OCI-LY3 (cell line): ENCODE results near the gene ILF3.

Experiments used
- H2AFZ ChIP-seq: fragments of 200-600, 300-600 bp; shearing (Covaris generic); 2 replicates; pipeline ENCODE4 v1.6.0; 2014; ENCODE audit warnings: antibody characterized with exemption, low read depth, low read length
- H3K27ac ChIP-seq: fragments of 200-600, 300-600 bp; sonication (generic); 2 replicates; pipeline ENCODE4 v1.5.1; 2014; ENCODE audit warnings: mild to moderate bottlenecking, low read length, moderate library complexity, mixed read lengths
- H3K27me3 ChIP-seq: fragments of 200-600, 300-600 bp; sonication (generic); 2 replicates; pipeline ENCODE4 v1.6.1; 2014; ENCODE audit warnings: low read depth, low read length, mixed read lengths
- H3K36me3 ChIP-seq: fragments of 200-600, 300-600 bp; sonication (generic); replicated peaks from 2 replicates; pipeline ENCODE3; 2014; ENCODE audit warnings: low read depth, low read length, mixed read lengths
- H3K4me1 ChIP-seq: fragments of 300-600, 200-600 bp; sonication (generic); 2 replicates; pipeline ENCODE4 v1.6.1; 2014; ENCODE audit warnings: low read length, mixed read lengths
- H3K4me2 ChIP-seq: fragments of 200-600, 300-600 bp; sonication (generic); 2 replicates; pipeline ENCODE4 v1.6.1; 2014; ENCODE audit warnings: low read length, mixed read lengths
- H3K4me3 ChIP-seq: fragments of 300-600, 200-600 bp; sonication (generic); 2 replicates; pipeline ENCODE4 v1.5.1; 2014; ENCODE audit warnings: antibody characterized with exemption, mild to moderate bottlenecking, low read length, moderate library complexity
- H3K79me2 ChIP-seq: fragments of 300-600, 200-600 bp; shearing (Covaris generic); 2 replicates; pipeline ENCODE4 v1.6.1; 2014; ENCODE audit warnings: mild to moderate bottlenecking, low read length, mixed read lengths
- H3K9ac ChIP-seq: fragments of 300-600, 200-600 bp; shearing (Covaris generic); 2 replicates; pipeline ENCODE4 v1.6.0; 2014; ENCODE audit warnings: mild to moderate bottlenecking, low read length, moderate library complexity
- H3K9me3 ChIP-seq: fragments of 200-600, 300-600 bp; shearing (Covaris generic); 2 replicates; pipeline ENCODE4 v1.6.1; 2014; ENCODE audit warnings: low read length, mixed read lengths; ENCODE audit not compliant: insufficient read depth
- H4K20me1 ChIP-seq: fragments of 200-600, 300-600 bp; sonication (generic); 2 replicates; pipeline ENCODE4 v1.6.1; 2016; ENCODE audit warnings: low read length, mixed read lengths; ENCODE audit not compliant: insufficient read depth
- EZH2phosphoT487 ChIP-seq: fragments of 200-600 bp; shearing (Covaris generic); IDR thresholded peaks from 2 replicates; pipeline ENCODE4 v1.6.1; 2018; ENCODE audit warnings: antibody characterized with exemption, mixed run types, low read depth
- TF ChIP-seq, protein P1 (sequence below): fragments of 200-600, 300-600 bp; sonication (generic); IDR thresholded peaks from 2 replicates; pipeline ENCODE4 v1.5.1; 2014; ENCODE audit warnings: antibody characterized with exemption, low read length, low read depth

The ILF3 gene

DNA sequence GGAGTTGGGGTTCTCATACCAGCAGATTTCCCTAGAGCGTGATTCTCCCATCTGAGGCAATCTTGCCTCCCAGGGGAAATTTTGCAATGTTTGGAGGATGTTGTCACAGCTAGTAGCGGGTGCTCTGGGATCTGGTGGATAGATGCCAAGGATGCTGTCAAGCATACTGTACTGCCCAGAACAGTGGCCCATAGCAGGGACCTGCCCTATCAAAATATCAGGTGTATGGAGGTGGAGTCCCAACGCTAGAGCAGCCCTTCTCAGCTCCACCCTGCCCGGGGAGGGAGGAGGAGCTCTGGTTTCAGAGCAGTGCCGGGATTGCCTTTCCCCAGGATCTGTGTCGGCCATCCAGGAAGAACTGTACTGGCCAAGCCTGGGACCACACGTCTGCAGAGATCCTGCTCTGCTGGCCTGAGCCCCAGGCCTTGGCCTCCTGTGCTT, 36.2 kb downstream of the ILF3 start:
- no peak overlapping the region for H3K4me2 ChIP-seq
- H2AFZ ChIP-seq = no peak overlapping the region

DNA sequence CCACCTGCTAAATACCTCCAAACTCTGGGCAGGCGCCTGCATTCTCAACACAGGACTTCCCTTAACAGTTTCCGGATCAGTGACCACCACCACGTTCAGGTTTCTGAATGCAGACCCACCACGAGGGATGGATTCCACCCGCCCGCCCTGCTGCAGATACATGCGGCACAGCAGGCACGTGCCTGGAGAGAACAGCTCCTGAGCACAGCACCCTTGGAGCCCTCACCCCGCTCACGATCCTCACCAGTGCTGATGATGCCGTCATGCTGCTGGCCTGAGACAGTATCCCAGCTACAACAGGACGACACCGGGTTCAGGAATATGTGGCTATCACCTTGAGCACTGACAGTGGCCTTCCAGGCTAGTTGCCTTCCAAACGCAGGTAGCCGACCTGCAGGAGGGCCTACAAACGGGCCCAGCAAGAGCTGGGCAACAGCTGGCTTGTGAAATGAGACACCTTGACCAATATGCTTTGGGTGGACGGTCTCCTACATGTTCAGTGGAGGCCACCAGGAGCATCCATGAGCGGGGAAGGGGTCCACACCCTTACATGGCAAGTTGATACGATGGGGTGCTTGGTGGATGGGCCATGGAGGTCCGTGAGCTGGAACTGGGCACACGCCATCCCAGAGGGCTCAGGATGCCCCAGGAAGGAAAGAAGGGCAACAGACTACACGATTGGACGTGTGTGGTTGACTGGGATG, 37.2 kb downstream of the ILF3 start:
- Histone ChIP-seq H3K36me3 (peaks cover 64% of the 10 kb centered on the region), H3K4me1 (no peaks in the 10 kb centered on the region), H4K20me1 (peaks cover 44% of the 10 kb centered on the region), H3K9ac (no peak overlapping the region), H2AFZ (no peak overlapping the region), H3K9me3 (no peaks in the 10 kb centered on the region), H3K79me2 (peaks cover 28% of the 10 kb centered on the region; the same call in 1 of the 2 replicates), H3K27me3 (no peaks in the 10 kb centered on the region), H3K27ac (no peak overlapping the region), H3K4me3 (no peak overlapping the region), H3K4me2 (no peak overlapping the region)
- TF ChIP-seq, protein P1, sequence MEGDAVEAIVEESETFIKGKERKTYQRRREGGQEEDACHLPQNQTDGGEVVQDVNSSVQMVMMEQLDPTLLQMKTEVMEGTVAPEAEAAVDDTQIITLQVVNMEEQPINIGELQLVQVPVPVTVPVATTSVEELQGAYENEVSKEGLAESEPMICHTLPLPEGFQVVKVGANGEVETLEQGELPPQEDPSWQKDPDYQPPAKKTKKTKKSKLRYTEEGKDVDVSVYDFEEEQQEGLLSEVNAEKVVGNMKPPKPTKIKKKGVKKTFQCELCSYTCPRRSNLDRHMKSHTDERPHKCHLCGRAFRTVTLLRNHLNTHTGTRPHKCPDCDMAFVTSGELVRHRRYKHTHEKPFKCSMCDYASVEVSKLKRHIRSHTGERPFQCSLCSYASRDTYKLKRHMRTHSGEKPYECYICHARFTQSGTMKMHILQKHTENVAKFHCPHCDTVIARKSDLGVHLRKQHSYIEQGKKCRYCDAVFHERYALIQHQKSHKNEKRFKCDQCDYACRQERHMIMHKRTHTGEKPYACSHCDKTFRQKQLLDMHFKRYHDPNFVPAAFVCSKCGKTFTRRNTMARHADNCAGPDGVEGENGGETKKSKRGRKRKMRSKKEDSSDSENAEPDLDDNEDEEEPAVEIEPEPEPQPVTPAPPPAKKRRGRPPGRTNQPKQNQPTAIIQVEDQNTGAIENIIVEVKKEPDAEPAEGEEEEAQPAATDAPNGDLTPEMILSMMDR = no peak
- no peak for TF ChIP-seq EZH2phosphoT487

More for the DNA sequence above, 36.2 kb downstream of the ILF3 start:
- H3K4me3 ChIP-seq = no peak overlapping the region
- peaks cover 72% of the 10 kb centered on the region for H3K36me3 ChIP-seq
- H3K4me1 ChIP-seq = no peaks in the 10 kb centered on the region
- peaks cover 44% of the 10 kb centered on the region for H4K20me1 ChIP-seq
- no peaks in the 10 kb centered on the region for H3K27me3 ChIP-seq
- H3K9me3 ChIP-seq = no peaks in the 10 kb centered on the region
- peaks cover 31% of the 10 kb centered on the region; the same call in 1 of the 2 replicates for H3K79me2 ChIP-seq
- no peak overlapping the region for H3K9ac ChIP-seq
- TF ChIP-seq, protein P1 = no peak
- TF ChIP-seq EZH2phosphoT487 = no peak
- no peak overlapping the region for H3K27ac ChIP-seq

DNA sequence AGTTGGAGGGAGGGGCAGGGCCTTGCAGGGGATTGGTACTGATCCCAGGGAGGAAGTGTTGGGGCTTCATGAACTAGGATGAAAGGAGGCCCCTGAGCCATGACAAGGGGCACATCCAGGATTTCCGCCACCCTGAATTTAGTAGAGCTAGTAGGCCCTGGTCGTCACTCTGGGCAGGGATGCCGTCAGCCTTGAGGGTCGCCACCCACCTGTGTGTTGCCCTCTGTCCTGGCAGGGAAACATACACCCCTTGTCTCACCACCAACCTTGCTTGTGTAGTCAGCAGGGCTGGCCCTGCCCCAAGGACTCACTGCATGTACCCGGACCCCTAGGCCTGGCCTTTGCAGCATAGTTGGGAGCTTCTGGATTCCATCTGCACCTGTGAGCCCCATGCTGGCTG, 37.7 kb downstream of the ILF3 start:
- Histone ChIP-seq H4K20me1 (peaks cover 40% of the 10 kb centered on the region), H3K27me3 (no peaks in the 10 kb centered on the region), H2AFZ (no peak overlapping the region), H3K36me3 (peaks cover 58% of the 10 kb centered on the region), H3K4me1 (no peaks in the 10 kb centered on the region), H3K4me3 (no peak overlapping the region), H3K9me3 (no peaks in the 10 kb centered on the region), H3K79me2 (peaks cover 23% of the 10 kb centered on the region; the same call in 1 of the 2 replicates), H3K4me2 (no peak overlapping the region), H3K9ac (no peak overlapping the region), H3K27ac (no peak overlapping the region)
- TF ChIP-seq, protein P1 = no peak
- no peak for TF ChIP-seq EZH2phosphoT487

DNA sequence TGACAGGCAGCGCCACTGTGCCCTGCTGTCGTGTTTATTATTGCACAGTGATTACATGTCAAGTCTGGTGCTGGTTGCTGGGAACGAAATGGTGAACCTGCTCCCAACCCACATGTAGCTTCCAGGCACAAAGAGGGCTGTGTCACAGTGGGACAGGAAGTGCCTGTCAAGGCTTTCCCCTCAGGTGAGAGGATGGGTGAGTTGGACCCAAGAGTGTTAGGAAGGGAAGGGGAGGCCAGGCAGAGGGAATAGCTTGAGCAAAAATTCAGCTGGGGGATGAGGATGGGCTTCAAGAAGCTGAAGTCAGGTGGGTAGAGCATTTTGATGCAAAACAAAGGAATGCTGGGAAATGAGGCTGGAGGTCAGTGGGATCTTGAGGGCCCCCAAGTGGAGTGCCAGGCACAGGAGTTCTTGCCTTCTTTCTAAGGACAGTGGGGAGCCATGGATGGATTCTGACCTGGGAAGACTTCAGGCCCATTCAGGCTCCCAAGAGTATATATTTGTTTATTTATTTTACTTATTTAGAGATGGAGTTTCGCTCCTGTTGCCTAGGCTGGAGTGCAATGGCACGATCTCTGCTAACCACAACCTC, 38.6 kb downstream of the ILF3 start:
- peaks cover 51% of the 10 kb centered on the region for H3K36me3 ChIP-seq
- no peaks in the 10 kb centered on the region for H3K9me3 ChIP-seq
- H3K4me1 ChIP-seq = no peaks in the 10 kb centered on the region
- TF ChIP-seq, protein P1 = no peak
- no peak for TF ChIP-seq EZH2phosphoT487
- no peak overlapping the region for H3K27ac ChIP-seq
- no peak overlapping the region for H2AFZ ChIP-seq
- H3K4me3 ChIP-seq = no peak overlapping the region
- H3K4me2 ChIP-seq = no peak overlapping the region
- H3K27me3 ChIP-seq = no peaks in the 10 kb centered on the region
- peaks cover 37% of the 10 kb centered on the region for H4K20me1 ChIP-seq
- H3K9ac ChIP-seq = no peak overlapping the region
- H3K79me2 ChIP-seq = peaks cover 19% of the 10 kb centered on the region; the same call in 1 of the 2 replicates
